Peyer's patch (tissue), 4 donors: ENCODE measurements around the gene L2HGDH.

Experiments
- CTCF ChIP-seq, 6 experiments: fragments of 450-650 bp in 4 of 6; fragments of 200-600 bp in 2 of 6; sonication (generic) in 1 of 6; IDR thresholded peaks; one replicate each; pipeline ENCODE4 v1.5.1; 2017 to 2019; ENCODE audit warnings: antibody characterized with exemption in 6 of 6, mild to moderate bottlenecking in 3 of 6, moderate library complexity in 1 of 6
- POLR2A ChIP-seq, 2 donors: fragments of 450-650 bp; IDR thresholded peaks; one replicate each; pipeline ENCODE4 v1.5.1; 2017; ENCODE audit warnings: antibody characterized with exemption in 2 of 2, mild to moderate bottlenecking in 2 of 2, moderate library complexity in 2 of 2

GRCh38 chr14:50213795-50214194 is 98.2 kb downstream of the L2HGDH start:
- TF ChIP-seq CTCF (IDR thresholded peaks at IDR 0.05) (no peak), POLR2A (IDR thresholded peaks at IDR 0.05) (no peak)
